ENCODE measurements around the gene SIMC1. TPM values are rescaled to one million over a fixed set of nuclear protein-coding genes. Genes with fewer than 3 reads are reported as not detected.
"Not testable (repeated sequence)": the region's sequence is repeated elsewhere in the genome, so short reads cannot be mapped to it uniquely, and the experiment has no call there.

The SIMC1 gene
- total RNA-seq, 4 donors from 2014 or later, result 17.8 to 28.3 (median 22.0) TPM

GRCh38 chr5:176233253-176233652 lies 5.0 kb upstream of the SIMC1 start:
- H3K36me3 ChIP-seq; H3K27ac ChIP-seq (replicated peaks in 1 of 4); H3K4me3 ChIP-seq; H3K27me3 ChIP-seq; H3K9me3 ChIP-seq; H3K4me1 ChIP-seq; intact Hi-C loops (cut with DNase I); DNase-seq (ENCODE audit: extremely low spot score): not testable (repeated sequence)
- WGBS, result 78% methylated on average over 5 of the region's 5 CpGs

GRCh38 chr5:176235155-176235554 lies 3.1 kb upstream of the SIMC1 start:
- H3K4me1 ChIP-seq; H3K27ac ChIP-seq (replicated peaks in 1 of 4); H3K9me3 ChIP-seq; H3K36me3 ChIP-seq; H3K4me3 ChIP-seq; intact Hi-C loops (cut with DNase I); H3K27me3 ChIP-seq; DNase-seq (ENCODE audit: extremely low spot score): not testable (repeated sequence)
- TF ChIP-seq, protein P1, sequence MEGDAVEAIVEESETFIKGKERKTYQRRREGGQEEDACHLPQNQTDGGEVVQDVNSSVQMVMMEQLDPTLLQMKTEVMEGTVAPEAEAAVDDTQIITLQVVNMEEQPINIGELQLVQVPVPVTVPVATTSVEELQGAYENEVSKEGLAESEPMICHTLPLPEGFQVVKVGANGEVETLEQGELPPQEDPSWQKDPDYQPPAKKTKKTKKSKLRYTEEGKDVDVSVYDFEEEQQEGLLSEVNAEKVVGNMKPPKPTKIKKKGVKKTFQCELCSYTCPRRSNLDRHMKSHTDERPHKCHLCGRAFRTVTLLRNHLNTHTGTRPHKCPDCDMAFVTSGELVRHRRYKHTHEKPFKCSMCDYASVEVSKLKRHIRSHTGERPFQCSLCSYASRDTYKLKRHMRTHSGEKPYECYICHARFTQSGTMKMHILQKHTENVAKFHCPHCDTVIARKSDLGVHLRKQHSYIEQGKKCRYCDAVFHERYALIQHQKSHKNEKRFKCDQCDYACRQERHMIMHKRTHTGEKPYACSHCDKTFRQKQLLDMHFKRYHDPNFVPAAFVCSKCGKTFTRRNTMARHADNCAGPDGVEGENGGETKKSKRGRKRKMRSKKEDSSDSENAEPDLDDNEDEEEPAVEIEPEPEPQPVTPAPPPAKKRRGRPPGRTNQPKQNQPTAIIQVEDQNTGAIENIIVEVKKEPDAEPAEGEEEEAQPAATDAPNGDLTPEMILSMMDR (IDR thresholded peaks at IDR 0.05), result peak; percentile 29 to 39 (median 29)
- 0% methylated on average over 1 of the region's 1 CpG for WGBS

- Histone ChIP-seq H3K27ac (replicated peaks in 1 of 4) (peak overlapping the region in 3 of 4 donors; percentile 47 to 65 (median 62)), H3K4me3 (peak overlapping the region; percentile 58 to 70 (median 59))
- H3K9me3 ChIP-seq; H3K27me3 ChIP-seq; DNase-seq (ENCODE audit: extremely low spot score); H3K4me1 ChIP-seq; intact Hi-C loops (cut with DNase I); H3K36me3 ChIP-seq: not testable (repeated sequence)
- no CpG with 5 or more reads among the region's 59 CpGs for WGBS
Measured at GRCh38 chr5:176238645-176239283, 540 bp downstream of the SIMC1 start.

DNA sequence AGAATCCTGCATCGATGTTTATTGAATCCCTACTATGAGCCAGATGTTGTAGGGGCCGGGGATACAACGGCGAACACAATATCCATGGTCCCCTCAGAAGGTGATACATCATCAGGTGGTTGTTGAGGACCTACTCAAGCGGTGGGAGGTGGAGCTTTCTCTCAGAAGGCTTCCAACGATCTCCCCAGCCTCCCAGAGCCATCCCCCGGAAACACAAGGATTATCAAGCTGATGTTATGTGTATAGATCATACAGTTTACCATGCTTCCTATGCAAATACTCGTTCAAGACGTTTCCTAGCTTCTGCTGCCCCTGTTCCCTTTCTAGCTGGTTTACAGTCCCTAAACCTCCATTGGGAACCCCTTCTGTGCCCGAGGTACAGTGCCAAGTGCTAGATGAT lies 1.1 kb downstream of the SIMC1 start:
- no CpG with 5 or more reads among the region's 10 CpGs for WGBS
- intact Hi-C loops (cut with DNase I), result not testable (repeated sequence)

DNA sequence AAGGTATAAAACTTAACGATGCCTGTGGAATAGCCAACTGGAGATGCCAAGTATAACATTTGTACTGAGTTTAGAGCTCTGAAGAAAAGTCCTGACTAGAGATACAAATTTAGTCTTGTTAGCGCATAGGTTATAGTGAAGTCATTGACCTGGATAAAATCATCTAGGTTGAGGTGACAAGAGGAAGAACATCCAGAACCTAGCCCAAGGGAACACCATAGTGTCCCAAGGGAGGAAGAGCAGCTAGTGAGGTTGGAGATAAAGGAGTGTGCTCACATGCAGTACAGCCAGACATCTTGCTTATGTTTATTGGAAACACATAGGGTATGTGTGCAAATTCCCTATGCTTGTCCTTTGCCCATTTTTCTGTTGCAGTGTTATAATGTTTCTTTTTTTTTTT lies 6.1 kb downstream of the SIMC1 start:
- H3K27me3 ChIP-seq; H3K9me3 ChIP-seq; DNase-seq (ENCODE audit: extremely low spot score); H3K36me3 ChIP-seq; H3K4me1 ChIP-seq; intact Hi-C loops (cut with DNase I); H3K4me3 ChIP-seq; H3K27ac ChIP-seq (replicated peaks in 1 of 4): not testable (repeated sequence)
- 100% methylated on average over 1 of the region's 2 CpGs for WGBS

More for the DNA sequence above, 1.1 kb downstream of the SIMC1 start:
- H3K36me3 ChIP-seq; H3K27me3 ChIP-seq; H3K4me3 ChIP-seq; H3K9me3 ChIP-seq; H3K27ac ChIP-seq (replicated peaks in 1 of 4); H3K4me1 ChIP-seq; DNase-seq (ENCODE audit: extremely low spot score): not testable (repeated sequence)

GRCh38 chr5:176245074-176245473 lies 6.8 kb downstream of the SIMC1 start:
- H3K27ac ChIP-seq (replicated peaks in 1 of 4); H3K27me3 ChIP-seq; intact Hi-C loops (cut with DNase I); H3K4me3 ChIP-seq; H3K9me3 ChIP-seq; H3K4me1 ChIP-seq; DNase-seq (ENCODE audit: extremely low spot score); H3K36me3 ChIP-seq: not testable (repeated sequence)
- 77% methylated on average over 6 of the region's 6 CpGs for WGBS

DNA sequence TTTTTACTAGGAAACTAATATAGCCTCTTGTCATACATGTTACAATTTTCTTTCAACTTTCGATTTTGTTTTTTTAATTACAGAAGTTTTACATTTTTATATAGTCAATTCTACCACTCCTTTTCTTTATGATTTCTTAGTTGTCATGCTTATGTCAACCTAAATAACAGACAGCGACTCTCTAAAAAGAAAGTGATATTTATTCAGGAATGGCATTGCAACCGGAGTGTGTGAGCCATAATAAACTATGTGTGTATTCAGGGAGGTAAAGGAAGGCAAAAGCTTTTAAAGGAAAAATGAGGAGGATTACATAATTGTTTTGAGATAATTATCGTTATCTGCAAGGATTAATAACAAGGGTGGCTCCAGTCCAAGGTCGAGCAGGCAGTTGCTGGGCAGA lies 7.3 kb downstream of the SIMC1 start:
- DNase-seq (ENCODE audit: extremely low spot score); H3K36me3 ChIP-seq; intact Hi-C loops (cut with DNase I); H3K27ac ChIP-seq (replicated peaks in 1 of 4); H3K4me3 ChIP-seq; H3K27me3 ChIP-seq; H3K9me3 ChIP-seq; H3K4me1 ChIP-seq: not testable (repeated sequence)
- 80% methylated on average over 5 of the region's 5 CpGs for WGBS

DNA sequence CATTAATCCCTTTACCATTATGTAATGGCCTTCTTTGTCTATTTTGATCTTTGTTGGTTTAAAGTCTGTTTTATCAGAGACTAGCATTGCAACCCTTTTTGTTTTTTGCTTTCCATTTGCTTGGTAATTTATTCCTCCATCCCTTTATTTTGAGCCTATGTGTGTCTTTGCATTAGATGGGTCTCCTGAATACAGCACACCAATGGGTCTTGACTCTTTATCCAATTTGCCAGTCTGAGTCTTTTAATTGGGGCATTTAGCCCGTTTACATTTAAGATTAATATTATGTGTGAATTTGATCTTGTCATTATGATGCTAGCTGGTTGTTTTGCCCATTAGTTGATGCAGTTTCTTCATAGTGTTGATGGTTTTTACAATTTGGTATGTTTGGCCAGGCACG lies 12.5 kb downstream of the SIMC1 start:
- H3K4me1 ChIP-seq; H3K4me3 ChIP-seq; H3K36me3 ChIP-seq; H3K9me3 ChIP-seq; H3K27ac ChIP-seq (replicated peaks in 1 of 4); intact Hi-C loops (cut with DNase I); H3K27me3 ChIP-seq; DNase-seq (ENCODE audit: extremely low spot score): not testable (repeated sequence)
- 100% methylated on average over 2 of the region's 2 CpGs for WGBS

DNA sequence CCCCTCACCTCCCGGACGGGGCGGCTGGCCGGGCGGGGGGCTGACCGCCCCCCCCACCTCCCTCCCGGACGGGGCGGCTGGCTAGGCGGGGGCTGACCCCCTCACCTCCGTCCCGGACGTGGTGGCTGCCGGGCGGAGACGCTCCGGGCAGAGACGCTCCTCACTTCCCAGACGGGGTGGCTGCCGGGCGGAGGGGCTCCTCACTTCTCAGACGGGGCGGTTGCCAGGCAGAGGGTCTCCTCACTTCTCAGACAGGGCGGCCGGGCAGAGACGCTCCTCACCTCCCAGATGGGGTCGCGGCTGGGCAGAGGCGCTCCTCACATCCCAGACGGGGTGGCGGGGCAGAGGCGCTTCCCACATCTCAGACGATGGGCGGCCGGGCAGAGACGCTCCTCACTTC lies 13.9 kb downstream of the SIMC1 start:
- H3K4me3 ChIP-seq; H3K4me1 ChIP-seq; H3K27me3 ChIP-seq; H3K27ac ChIP-seq (replicated peaks in 1 of 4); H3K36me3 ChIP-seq; intact Hi-C loops (cut with DNase I); DNase-seq (ENCODE audit: extremely low spot score); H3K9me3 ChIP-seq: not testable (repeated sequence)
- 100% methylated on average over 3 of the region's 36 CpGs for whole genome bisulfite sequencing

DNA sequence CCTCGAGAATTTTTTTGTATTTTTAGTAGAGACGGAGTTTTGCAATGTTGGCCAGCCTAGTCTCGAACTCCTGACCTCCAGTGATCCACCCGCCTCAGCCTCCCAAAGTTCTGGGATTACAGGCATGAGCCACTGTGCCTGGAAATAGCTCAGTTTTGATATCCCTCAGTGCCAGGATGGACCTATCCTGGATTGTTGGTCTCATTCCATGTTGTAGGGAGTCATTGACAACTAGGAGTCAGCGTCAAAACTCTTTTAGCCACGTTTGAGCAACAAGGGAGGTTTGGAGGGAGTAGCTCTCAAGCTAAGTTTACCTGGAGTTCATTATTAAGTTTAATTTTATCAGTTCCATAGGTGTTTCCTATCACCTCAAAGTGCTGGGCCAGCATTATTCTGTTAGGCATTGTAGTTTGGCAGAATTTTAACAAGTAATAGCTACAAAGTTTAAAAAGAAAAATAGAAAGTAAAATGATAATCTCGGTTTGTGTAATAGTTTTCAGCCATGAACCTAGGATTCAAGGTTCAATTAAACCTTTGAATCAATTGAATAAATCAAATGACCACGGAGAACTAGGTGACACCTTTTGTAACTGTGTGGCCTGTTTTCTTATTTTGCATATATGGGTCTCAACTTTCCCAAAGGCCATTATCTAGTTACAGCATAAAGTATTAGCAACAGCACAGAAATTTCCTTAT lies 15.3 kb downstream of the SIMC1 start:
- H3K9me3 ChIP-seq; DNase-seq (ENCODE audit: extremely low spot score); H3K36me3 ChIP-seq; intact Hi-C loops (cut with DNase I); H3K4me1 ChIP-seq; H3K4me3 ChIP-seq; H3K27me3 ChIP-seq; H3K27ac ChIP-seq (replicated peaks in 1 of 4): not testable (repeated sequence)
- 92% methylated on average over 8 of the region's 8 CpGs for WGBS

GRCh38 chr5:176254066-176254393 lies 15.8 kb downstream of the SIMC1 start:
- DNase-seq (ENCODE audit: extremely low spot score); H3K27ac ChIP-seq (replicated peaks in 1 of 4); H3K9me3 ChIP-seq; H3K4me3 ChIP-seq; H3K4me1 ChIP-seq; intact Hi-C loops (cut with DNase I); H3K36me3 ChIP-seq; H3K27me3 ChIP-seq: not testable (repeated sequence)
- WGBS, result no CpG with 5 or more reads among the region's 2 CpGs

DNA sequence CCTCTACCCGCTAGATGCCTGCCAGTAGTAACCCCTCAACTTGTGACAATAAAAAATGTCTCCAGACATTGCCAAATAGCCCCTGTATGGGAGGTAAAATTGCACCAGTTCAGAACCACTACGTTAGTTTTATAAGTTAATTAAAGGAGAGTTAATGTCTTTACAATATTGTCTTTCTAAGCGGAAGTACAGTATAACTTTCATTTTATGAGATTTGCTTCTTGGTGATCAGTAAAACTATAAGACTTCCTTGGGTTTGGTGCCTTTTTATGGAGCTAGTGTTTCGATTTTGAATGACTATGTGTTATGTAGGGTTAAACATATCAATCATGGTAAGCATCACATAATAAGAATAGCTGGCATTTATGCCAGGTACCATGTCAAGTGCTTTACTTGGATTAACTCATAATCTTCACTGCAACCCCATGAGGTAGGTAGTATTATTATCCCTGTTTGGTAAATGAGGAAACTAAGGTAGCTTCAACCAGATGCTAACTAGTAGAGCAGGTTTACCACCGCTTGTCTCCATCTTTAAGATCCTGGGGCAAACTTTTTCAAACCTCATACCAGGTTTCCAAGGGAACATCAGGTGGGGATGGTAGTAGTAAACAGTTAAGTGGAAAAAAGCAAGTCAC lies 19.8 kb downstream of the SIMC1 start:
- H3K27me3 ChIP-seq; H3K36me3 ChIP-seq; H3K27ac ChIP-seq (replicated peaks in 1 of 4); H3K9me3 ChIP-seq; intact Hi-C loops (cut with DNase I); DNase-seq (ENCODE audit: extremely low spot score); H3K4me1 ChIP-seq; H3K4me3 ChIP-seq: not testable (repeated sequence)
- WGBS, result 96% methylated on average over 4 of the region's 5 CpGs

Measured in esophagus muscularis mucosa (tissue), 4 donors.